HFF-Myc (cell line): Measurements from ENCODE around the gene RARRES1.
"Not testable (repeated sequence)": the region's sequence is repeated elsewhere in the genome, so short reads cannot be mapped to it uniquely, and the experiment has no call there.

Experiments
- DNase-seq: peaks from one replicate; pipeline ENCODE4 v3.0.0-alpha.2; 2011; ENCODE audit warnings: low read depth; ENCODE audit errors: extremely low read depth
- H3K4me3 ChIP-seq: replicated peaks from 2 replicates; pipeline ENCODE4 v1.5.1; 2011; ENCODE audit warnings: low read depth, mild to moderate bottlenecking, control low read depth, low read length
- CTCF ChIP-seq: IDR thresholded peaks from 2 replicates; pipeline ENCODE4 v1.5.1; 2012; ENCODE audit warnings: mild to moderate bottlenecking, low read depth, low read length, control low read depth; ENCODE audit errors: missing control alignments

The RARRES1 gene

GRCh38 chr3:158702815-158703481 is 29.3 kb downstream of the RARRES1 start:
- TF ChIP-seq CTCF, result no peak
- DNase-seq, result no peak

GRCh38 chr3:158701420-158702065 is 30.7 kb downstream of the RARRES1 start:
- no peak for TF ChIP-seq CTCF
- DNase-seq, result no peak
- no peak overlapping the region for H3K4me3 ChIP-seq

More at GRCh38 chr3:158702815-158703481, 29.3 kb downstream of the RARRES1 start:
- no peak overlapping the region for H3K4me3 ChIP-seq

GRCh38 chr3:158700559-158700958 is 31.7 kb downstream of the RARRES1 start:
- no peak overlapping the region for H3K4me3 ChIP-seq
- no peak for DNase-seq
- no peak for TF ChIP-seq CTCF

- no peak for TF ChIP-seq CTCF
- H3K4me3 ChIP-seq, result no peak overlapping the region
- no peak for DNase-seq
These were observed 35.6 kb downstream of the RARRES1 start for GRCh38 chr3:158696618-158697017.

GRCh38 chr3:158693866-158694456 is 38.3 kb downstream of the RARRES1 start:
- not testable (repeated sequence) for H3K4me3 ChIP-seq, DNase-seq

- H3K4me3 ChIP-seq, result no peak overlapping the region
- no peak for TF ChIP-seq CTCF
- DNase-seq, result no peak
These were observed 47.1 kb downstream of the RARRES1 start for GRCh38 chr3:158685159-158685558.

- DNase-seq, result no peak
- H3K4me3 ChIP-seq, result no peak overlapping the region
- TF ChIP-seq CTCF, result no peak
These were observed 48.9 kb downstream of the RARRES1 start for GRCh38 chr3:158683230-158683962.
